Renal cortical epithelial cell (primary cell): ENCODE data around the gene MGAT4A. TPM values are rescaled to one million over a fixed set of nuclear protein-coding genes. Genes with fewer than 3 reads are reported as not detected.

Experiments
- DNase-seq: peaks from one replicate; pipeline ENCODE4 v3.0.0-alpha.2; 2011; ENCODE audit warnings: low read depth
- total RNA-seq: library from RNA; depleted of rRNA; stranded (reverse); fragments of >200 nt; gene quantifications from 2 replicates; pipeline ENCODE4 v1.2.3, GENCODE V29; 2014

The MGAT4A gene
- total RNA-seq: 8.7 and 41.6 TPM in 2 replicates

DNA sequence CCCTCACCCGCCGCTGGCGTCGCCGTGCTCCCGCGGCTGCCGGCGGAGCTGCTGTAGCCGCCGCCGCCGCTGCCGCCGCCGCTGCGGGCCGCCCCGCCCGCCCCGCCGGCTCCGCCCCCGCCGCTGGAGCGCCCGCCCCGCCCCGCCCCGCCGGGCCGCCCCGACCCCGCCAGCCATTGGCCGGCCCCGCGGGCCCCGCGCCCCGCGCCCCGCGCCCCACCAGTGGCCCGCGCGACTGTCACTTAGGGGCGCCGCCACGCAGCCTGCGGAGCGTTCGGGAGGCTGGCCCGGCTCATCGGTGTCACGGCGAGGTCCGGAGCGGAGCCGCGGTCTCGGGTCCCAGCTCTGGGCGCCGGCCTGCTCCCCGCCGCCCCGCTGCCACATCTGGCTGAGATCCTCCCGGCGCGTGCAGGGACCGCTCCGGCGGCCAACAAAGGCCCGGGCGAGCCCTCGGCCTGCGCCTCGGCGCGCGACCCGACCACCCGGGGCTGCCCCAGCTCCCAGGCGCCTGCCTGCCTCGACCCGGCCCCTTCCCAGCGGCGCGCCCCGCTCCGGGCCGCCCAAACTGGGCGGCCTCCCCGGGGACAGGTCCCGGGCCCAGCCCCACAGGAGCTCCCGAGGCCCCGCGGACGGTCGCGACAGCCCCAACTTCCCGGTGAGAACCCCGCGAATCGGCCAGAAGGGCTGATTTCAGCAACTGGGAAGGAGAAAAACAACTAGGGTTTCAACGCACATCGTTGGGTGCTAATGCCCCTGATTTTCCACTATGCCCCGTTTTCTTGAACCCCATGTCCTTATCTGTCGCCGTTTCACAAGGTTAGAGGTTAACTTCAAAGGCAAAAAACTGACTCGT, at the start of gene MGAT4A:
TSS of gene MGAT4A (minus strand) at position 92 of the 853 bp plus-strand sequence. CDS start 4,800 bp downstream, outside the sequence.
- DNase-seq: no peak

DNA sequence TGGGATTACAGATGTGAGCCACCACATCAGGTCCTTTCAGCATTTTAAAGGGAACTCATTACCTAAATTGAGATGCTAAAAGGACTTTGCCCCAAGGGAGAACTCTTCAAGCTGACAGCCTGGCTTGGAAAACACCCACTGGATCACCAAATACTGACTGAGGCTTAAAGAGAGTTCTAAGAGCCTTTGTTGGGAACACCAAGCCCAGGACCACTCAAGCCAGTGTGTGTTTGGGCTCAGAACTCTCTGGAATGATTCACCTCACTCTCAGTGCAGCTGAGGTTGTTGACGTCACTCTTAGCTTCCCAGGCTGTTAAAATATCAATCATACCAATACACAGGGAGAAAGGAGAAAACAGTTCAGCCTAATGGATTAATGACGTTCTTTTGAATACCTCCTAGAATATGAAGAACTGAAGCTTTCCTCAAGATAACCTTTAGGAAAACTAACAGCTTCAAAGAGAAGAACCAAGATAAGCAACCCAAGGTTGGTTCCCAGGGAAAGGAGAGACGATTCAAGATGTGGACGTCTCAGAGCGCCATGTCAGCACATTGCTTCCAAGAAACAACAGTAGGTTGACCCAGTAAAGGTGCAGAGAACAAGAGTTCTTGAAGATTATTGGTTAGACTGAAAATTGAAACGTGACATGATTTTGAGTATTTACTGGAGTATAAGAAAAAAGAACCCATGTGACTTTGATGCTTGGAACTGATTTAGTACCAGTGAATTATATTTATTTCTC, 48.0 kb upstream of the MGAT4A start:
- no peak for DNase-seq

DNA sequence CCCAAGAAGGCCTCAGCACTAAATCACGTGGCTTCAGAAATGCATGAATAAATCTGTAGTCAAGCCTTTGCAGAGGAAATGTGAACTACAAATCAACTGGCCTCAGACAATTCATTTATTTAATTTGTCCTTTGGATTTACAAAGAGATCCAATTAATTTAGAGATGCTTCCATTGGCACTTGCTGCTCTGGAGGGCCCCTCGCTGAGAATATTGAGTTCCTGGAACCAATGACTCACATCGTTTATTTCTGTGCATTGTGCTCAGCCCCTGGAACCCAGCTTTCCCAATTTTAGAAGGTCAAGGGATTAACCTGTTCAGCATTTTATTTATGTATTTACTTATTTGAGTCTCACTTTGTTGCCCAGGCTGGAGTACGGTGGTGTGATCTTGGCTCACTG, 47.2 kb upstream of the MGAT4A start:
- DNase-seq: no peak

DNA sequence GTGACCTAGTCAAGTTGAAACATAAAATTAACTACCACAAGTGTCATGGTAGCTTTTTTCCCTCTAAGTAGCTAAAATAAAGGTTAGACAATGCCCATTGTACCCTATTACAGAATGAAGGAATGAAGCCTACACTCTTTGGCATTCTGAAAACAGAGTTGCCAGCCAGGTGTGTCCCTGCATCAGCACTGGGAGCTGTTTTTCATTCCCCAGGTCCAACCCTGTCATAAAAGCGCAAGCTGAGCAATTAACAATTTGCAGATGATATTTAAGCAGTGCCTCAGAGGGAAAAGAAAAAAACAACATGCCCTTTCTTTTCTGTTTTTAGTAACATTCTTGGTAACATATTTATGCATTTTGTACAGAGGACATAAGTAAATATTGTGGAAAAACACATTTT, 46.8 kb upstream of the MGAT4A start:
- no peak for DNase-seq

DNA sequence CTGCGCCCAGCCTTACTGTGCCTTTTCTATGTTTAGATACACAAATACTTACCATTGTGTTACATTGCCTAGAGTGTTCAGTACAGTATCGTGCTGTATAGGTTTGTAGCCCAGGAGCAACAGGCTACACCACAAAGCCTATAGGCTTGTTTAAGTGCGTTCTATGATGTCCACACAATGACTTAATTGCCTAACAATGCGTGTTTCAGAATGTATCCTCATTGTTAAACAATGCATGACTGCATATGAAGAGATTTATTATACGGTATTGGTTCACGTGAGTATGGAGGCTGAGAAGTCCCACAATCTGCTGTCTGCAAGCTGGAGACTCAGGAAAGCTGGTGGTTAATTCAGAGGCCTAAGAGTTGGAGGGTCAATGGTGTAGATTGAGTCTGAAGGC, 46.1 kb upstream of the MGAT4A start:
- DNase-seq: no peak

DNA sequence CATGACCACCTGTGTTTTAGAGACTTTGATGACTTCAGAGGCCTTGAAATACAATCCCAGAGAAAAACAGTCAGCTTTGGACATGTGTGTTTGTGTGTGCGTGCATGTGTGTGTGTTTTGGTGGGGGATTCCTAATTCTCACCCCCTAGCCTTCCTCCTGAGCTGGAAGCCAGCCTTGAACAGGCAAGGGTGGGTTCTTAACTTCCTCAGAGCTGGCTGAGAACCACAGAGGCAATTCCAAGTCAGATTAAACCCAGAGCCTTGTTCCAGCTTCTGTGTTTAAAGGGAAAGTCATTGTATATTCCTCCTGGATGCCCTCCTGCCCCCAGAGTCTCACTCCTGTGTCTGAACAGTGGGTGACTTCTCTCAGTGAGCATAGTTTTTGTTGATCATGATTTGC, 45.2 kb upstream of the MGAT4A start:
- DNase-seq: no peak

DNA sequence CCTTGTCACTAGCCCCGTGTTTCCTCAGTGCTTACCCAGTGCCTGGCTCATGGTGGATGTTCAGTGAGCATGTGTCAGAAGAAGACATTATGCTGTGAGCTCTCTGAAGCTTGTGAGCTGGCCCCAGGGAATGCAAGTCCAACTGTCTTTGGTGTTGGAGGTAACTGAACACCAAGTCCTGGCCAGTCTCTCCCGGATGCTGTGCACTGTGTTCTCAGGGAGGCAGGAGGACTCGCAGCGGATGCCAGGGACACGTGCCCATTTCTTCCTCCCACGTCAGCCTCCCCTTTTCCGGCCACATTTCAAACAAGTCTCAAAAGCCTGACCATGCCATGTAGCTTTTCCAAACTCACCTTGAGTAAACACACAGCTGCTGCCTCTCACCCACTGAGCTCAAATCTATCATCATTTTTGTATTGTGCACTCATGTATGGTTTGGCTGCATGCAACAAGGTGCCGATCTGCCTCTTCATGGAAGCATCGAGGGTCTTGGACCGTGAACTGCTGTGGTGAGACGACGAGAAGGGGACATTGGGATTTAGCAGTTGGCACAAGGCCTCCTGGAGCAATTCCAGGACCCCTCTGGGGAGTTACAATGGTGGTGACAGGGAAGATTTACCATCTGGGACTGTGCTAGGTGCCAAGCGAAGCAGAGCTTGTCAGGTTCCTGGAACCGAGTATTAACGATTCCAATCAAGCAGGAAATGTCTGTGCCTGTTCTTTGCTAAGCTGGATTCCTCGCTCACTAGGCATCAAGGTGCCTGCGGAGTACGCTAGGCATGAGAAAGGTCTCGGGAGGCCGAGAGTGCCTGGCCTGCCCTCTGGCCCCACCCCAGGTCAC, 44.4 kb upstream of the MGAT4A start:
- DNase-seq: no peak

DNA sequence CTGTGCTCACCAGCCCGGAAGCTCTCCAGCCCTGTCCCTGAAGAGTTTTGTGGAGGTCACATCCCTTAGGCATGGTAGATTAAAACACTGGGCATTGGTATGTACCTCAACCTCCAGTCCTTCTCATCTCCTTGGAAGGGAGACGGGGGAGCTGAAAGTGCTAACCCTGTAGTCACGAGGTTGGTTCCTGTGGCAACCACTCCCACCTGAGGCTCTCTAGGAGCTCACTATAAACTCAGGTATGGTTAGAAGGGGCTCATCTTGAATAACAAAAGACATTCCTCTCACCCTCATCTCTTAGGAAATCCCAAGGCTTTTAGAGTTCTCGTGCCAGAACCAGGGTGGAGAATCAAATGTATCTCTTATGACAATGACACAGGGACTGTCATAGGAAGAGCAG, 43.0 kb upstream of the MGAT4A start:
- DNase-seq: no peak

DNA sequence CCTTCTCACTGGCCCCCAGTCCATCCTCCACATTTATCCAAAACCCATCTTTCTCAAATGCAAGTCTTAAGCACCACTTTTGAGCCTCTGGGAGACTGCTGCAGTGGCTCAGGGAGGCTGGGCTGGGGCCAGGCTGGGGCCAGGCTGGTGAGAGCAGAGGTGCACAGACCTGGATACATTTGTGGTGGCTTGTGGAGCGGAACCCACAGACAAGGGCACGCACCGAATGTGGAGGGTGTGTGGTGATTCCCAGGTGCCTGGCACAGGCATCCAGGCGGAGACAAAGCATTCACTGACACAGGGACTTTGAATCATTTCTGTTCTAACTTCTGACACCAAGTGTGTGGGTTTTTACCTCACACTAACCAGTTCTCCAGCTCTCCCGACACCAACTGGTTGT, 42.2 kb upstream of the MGAT4A start:
- peak; percentile 35 for DNase-seq

DNA sequence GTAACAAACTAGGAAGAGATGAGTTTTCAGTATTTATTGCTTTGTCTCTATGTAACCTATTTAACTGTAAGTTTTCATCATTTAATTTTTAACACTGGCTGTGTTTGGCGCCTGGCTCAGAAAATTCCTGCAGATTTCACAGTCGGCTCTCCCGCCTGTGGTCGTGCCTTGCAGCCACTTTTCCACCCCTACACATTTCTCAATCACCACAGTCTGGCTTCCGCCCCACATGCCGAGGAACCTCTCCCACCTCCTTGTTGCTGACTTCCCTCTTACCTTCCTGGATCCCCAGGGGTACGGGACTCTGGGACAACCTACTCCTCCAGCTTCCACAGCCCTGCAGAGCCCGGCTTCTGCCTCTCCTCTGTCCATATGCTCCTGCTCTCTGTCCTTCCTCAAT, 41.6 kb upstream of the MGAT4A start:
- no peak for DNase-seq

DNA sequence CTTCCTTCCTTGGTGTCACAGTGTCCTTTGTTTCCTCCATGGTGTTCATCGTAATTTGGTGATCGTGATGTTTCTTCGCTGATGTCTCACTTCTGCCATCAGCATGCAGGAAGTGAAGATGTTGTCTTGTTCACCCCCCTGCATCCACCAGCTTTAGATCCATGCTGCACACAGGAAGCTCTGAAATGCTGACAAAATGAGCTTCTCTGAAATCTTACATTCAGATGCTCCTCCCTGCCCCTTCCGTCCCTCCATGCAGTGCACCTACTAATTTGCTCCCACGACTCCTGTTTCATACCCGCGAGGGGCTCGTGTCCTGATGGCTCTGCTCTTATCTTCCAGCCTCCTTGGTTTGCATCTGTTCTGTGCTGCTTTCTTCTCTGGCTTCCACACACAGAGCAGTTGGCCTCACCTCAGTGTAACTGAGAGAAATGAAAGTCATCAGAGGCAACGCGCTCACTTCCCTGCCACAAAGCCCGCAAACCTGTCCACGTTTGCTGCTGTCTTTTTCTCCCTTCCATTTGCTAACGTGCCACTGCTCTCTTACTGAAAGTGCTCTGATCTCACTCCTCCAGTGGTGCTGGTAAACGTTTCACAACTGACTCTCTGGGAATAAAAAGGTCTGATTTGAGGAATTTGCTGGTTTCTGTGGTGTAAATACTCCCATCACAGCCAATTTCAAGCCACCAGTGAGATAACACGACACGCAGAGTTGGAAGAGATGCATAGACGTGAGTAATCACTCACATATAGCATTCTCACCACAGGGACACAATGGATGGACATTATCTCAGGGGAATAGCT, 41.0 kb upstream of the MGAT4A start:
- no peak for DNase-seq

DNA sequence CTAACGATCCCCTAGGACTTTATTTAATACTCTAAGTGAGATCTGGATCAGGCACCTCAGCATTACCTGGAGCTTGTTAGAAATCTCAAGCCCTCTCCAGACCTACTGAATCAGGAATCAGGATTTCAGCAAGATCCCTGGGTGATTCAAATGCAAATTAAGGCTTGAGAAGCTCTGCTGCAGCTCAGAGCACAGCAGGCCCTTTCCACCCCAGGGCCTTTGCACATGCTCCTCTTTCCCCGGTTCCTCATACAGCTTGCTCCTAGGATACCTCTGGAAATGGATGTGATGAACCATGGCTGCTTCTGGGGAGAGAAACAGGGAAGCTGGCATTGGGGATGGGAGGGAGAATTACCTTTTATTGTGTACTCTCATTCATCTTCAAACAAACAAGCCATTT, 40.3 kb upstream of the MGAT4A start:
- no peak for DNase-seq

DNA sequence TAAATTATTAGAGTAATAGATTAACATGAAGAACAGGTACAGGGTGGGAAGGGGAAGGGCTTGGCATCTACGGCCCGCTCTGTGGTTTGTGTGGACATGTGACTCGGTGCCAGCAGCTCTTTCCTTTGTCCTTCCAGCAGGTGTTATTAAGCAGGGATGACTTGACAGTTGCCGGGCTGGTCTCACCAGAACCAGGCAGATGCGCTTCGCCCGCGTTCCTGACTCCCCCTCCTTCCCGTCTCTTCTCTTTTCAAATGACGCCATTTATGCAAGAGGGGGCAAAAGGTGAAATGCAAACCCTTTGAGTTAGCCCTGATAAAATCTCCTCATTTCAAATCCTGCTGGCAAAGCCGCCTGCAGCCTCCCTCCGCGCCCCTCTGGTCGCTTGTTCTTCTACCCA, 38.9 kb upstream of the MGAT4A start:
- no peak for DNase-seq

DNA sequence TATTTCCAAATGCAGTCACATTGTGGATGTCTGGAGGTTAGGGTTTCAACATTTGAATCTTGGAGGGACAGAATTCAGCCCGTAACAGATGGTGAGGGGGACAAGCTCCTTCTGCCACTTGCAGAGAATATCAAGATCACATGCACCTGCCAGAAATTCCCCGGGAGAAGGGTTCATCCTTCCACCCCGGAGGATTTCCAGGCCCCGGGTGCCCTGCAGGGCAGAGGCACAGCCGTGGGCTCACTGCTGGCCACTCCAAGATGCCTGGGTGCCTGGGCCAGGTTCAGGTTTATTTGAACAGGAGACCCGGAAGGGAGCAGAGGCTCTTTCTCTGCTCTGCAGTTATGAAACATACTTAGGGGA, 38.2 kb upstream of the MGAT4A start:
- no peak for DNase-seq

DNA sequence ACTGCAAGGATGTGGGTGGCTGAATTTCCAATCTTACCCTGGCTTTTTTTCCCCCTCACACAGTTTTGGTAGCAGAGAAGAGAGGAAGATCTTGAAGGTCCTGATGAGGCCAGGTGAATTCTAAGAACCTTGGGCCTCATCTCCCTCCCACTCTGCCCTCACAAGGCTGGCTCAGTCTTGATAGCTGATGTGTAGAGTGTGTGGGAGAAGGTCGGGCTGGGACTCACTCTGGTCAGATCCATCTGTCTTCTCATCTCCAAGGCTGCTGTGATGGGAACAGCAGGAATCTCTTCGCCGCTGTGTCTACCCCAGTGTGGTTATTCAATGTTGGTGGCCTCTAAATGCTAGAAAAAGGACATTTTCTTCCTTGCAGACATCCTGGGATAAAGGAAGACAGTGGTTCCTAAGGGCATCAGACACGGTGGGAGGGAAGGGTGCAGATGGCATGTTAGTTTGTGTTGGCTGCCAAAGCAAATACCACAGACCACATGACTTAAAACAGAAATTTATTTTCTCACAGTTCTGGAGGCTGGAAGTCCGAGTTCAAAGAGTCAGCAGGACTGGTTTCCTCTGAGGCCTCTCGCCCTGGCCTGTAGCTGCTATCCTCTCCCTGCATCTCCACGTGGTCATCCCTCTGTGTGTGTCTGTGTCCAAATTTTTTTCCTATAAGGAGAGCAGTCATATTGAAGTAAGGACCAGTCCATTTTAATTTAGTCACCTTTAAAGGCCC, 37.6 kb upstream of the MGAT4A start:
- DNase-seq: peak; percentile 61

DNA sequence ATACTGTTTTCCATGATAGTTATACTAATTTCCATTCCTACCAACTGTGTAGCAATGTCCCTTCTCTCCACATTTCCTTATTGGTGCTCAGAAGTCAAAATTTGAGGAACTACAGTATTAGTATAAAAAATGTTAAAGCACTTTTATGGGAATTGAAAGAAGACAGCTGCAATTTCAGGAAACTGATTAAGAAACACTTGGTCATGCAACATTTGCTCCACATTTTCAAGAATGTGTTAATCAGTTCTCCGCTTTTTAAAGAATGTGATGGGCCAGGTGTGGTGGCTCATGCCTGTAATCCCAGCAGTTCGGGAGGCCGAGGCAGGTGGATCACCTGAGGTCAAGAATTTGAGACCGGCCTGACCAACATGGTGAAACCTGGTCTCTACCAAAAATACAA, 33.6 kb upstream of the MGAT4A start:
- DNase-seq: peak; percentile 36

DNA sequence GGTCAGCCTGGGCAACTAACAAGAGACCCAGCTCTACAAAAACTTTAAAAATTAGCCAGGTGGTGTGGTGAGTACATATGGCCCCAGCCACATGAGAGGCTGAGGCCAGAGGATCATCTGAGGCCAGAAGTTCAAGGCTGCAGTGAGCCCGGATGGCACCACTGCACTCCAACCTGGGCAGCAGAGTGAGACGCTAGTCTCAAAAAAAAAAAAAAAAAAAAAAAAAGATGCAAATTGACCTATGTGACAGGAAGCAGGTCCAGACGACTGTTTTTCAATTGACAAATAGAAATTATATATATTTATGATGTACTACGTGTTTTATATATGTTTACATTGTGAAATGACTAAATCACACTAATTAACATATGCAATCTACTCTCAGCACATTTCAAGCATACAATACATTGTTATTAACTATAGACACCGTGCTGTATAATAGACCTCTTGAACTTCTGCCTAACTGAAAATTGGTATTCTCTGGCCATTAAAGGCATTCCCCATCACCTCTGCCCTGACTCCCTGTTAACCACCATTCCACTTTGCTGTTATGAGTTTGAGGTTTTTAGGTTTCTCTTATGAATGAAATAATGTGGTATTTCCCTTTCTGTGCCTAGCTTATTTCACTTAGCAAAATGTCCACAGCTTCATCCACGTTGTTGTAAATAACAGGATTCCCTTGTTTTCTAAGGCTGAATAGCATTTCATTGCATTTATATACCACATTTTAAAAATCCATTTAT, 32.4 kb upstream of the MGAT4A start:
- no peak for DNase-seq

DNA sequence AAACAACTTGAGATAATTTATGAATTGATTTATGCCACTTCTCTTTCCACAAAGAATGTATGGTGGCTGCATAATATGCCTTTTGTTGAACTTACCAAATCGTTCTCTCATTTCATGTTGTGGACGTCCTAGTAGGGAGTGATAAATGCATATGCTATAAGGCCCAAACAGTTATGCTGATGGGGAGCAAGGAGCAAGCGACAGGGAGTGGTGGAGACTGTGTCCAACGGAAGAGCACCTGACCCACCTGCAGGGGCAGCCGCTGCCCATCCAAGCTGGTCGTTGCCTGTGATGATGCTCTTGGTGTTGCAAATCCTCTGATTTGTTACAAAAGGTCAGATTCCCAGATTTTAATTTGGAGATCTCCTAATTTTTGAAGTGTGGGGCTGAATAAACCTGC, 31.0 kb upstream of the MGAT4A start:
- no peak for DNase-seq

DNA sequence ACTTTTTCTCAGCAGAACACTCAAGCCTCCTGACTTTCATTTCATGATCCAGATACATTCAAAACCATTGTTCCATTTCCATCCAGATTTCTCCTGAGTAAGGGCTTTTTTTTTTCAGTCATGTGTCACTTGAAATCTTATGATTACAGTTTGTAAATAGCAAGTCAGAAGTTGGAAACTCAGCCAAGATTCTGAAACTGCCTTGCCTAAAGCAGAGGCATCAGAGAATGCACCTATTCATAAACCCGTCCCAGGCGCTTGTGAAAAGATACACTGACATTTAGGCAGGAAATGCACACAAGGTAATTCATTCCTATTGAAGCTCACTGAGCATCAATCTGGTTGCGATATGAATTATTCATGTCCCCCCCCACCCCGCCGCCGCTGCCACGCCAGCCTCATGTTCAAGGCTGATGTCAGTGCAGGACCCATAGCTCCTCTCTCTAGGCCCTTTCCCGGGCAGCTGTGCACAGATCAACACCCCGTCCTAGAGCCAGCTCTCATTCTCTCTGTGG, 30.4 kb upstream of the MGAT4A start:
- no peak for DNase-seq
